ENCODE data around the gene TNFRSF19.

GRCh38 chr13:23670793-23671192 lies 100.6 kb downstream of the TNFRSF19 start:
- TF ChIP-seq POLR2A (IDR thresholded peaks at IDR 0.05) (no peak), CTCF (IDR thresholded peaks at IDR 0.05) (no peak)

Data from uterus (tissue), 2 donors.